HG03457 (cell line): ENCODE data around the gene OTULIN.
A peak's percentile ranks its signal among the peaks of the same experiment; 100 is the strongest.

ENCODE experiments used
- ATAC-seq: cut with Tn5 transposase; IDR thresholded peaks from one replicate; pipeline ENCODE4 v1.9.1; 2021; ENCODE audit warnings: moderate number of reproducible peaks; ENCODE audit not compliant: unreplicated experiment

The OTULIN gene

DNA sequence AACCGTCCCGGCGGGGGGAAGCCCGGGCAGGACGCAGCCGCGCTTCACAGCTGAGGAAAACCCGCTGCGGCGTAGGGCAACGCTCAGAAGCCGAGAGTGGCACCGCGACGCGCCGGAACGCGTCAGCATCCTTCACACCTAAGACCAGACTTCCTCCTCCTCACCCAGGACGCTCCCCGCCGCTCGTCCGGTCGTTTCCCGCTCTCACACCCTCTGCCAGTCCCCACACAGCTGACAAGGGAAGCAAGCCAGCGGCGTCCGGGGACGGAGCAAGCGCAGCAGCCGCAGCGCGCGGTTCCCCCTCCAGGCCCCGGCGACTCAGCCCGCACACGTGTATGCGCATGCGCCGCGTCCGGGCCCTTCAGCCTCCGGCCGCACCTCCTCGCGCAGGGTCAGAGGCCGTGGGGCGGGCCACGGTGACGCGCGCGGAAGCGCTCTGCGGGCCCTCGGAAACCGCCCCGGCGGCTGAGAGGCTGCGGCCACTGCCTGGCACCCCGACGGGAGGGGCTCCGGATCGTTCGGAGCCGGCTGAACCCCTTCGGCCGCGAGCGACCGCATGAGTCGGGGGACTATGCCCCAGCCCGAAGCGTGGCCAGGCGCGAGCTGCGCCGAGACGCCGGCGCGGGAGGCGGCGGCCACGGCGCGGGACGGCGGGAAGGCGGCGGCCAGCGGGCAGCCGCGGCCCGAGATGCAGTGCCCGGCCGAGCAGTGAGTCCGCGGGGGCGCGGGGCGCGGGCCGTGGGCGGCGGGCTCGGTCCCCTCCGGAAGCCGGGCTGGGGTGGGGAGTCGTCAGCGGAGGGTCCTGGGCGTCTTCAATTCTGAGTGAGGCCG is at the start of gene OTULIN:
OTULIN (plus strand) TSS at position 449 of the 831 bp plus-strand sequence; CDS start at position 557, 108 bp downstream.
- peak; percentile 54 for ATAC-seq

DNA sequence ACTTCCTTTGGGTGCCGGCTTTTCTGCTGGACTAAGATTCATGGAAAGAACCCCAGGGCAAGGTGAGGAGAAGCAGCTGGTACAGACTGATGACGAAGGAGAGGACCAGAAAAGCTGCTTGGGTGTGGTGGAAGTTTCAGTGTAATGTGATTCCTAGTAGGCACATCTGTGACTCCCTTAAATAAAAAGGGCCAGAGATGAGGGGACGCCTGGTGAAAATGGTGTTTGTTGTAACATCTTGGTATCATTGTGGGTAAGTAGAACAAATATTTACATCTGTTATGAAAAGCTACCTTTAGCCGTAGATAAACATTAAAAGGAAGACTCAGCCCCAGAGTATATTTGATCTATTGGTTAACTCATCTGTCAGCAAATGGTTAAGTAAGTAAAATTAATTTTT is 49.2 kb upstream of the OTULIN start:
- no peak for ATAC-seq

- no peak for ATAC-seq
Measured at GRCh38 chr5:14617441-14617840, 47.1 kb upstream of the OTULIN start.

GRCh38 chr5:14627270-14627669 is 37.2 kb upstream of the OTULIN start:
- ATAC-seq, result no peak

GRCh38 chr5:14628346-14628745 is 36.2 kb upstream of the OTULIN start:
- ATAC-seq, result no peak

GRCh38 chr5:14630671-14631070 is 33.8 kb upstream of the OTULIN start:
- ATAC-seq, result no peak

- no peak for ATAC-seq
Measured at GRCh38 chr5:14635656-14636055, 28.9 kb upstream of the OTULIN start.

GRCh38 chr5:14640765-14641164 is 23.8 kb upstream of the OTULIN start:
- no peak for ATAC-seq

- no peak for ATAC-seq
Measured at GRCh38 chr5:14644623-14645237, 19.8 kb upstream of the OTULIN start.

- no peak for ATAC-seq
Measured at GRCh38 chr5:14650052-14650451, 14.5 kb upstream of the OTULIN start.

DNA sequence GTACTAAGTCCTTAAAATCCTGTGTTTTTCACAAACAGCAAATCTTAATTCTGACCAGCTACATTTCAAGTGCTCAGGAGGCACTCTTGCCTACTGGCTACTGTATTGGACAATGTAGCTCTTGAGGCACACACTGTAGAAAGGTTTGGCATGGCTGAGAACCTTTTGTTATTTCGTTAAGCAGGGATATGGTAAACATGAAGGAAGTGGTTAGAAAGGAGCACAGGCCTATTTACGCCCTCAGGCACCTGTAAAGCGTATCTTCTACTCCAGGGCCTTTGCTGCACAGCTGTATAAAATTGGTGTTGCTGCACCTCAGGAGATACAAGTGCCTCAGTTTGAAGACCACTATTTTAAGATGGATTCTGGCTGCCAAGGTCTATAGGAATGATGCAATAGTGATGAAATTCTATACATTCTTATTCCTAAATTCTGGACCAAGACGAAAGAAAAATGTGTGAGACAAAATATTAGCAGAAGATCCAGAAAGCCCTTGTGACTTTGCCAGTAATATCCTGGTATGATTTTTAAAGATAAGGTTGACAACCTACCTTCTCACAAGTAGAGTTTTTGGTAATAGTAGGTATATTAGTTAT is 9.3 kb upstream of the OTULIN start:
- no peak for ATAC-seq

- ATAC-seq, result no peak
Measured at GRCh38 chr5:14656898-14657297, 7.6 kb upstream of the OTULIN start.

- ATAC-seq, result no peak
Measured at GRCh38 chr5:14659821-14660607, 4.5 kb upstream of the OTULIN start.

- ATAC-seq, result no peak
Measured at GRCh38 chr5:14660833-14661232, 3.7 kb upstream of the OTULIN start.

DNA sequence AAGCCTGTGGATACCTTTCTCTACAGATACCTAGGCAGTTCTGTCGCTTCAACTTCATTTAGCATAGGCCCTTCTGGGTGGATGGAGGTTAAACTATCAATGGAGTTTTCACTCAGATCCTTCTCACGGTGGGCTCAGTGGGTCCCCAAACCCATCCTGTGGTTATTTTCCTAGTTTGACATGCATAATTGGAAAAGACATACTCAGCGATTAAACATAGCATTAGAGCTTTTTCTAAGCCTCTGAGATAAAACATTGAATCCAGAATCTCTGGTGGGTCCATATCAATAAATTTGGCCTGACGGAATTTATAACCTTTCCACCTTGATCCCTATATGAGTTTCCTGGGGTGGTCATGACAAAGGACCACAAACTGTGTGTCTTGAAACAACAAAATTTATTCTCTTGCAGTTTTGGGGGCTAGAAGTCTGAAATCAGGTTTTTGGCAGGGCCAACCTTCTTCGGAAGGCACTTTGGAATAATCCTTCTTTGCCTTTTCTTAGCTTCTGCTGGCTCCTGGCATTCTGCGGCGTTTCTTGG is 1.7 kb upstream of the OTULIN start:
- ATAC-seq, result no peak

DNA sequence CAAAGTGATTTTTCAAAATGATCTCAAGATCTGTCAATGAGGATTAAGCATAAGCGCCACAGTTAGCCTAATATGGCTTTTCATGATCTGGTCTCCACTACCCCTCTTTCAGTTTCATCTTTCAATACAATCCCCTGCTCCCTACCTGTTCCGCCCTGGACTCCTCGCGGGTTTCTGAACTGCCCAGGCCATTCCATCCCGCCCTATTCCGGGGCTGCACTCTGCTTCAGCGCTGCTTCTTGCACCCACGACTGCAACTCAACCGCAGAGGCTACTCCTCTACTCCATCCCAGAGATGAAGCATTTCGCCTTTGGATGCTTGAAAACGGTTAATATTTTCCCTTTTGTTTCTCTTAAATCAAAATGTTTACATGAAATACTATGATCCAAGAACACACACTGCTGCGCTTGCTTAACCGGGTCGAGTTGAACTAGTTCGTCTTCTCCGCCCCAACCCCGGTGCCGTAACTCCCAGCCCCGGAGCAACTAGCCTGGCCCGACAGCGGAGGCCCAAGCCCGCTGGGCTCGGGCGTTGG is 716 bp upstream of the OTULIN start:
- peak; percentile 19 for ATAC-seq

DNA sequence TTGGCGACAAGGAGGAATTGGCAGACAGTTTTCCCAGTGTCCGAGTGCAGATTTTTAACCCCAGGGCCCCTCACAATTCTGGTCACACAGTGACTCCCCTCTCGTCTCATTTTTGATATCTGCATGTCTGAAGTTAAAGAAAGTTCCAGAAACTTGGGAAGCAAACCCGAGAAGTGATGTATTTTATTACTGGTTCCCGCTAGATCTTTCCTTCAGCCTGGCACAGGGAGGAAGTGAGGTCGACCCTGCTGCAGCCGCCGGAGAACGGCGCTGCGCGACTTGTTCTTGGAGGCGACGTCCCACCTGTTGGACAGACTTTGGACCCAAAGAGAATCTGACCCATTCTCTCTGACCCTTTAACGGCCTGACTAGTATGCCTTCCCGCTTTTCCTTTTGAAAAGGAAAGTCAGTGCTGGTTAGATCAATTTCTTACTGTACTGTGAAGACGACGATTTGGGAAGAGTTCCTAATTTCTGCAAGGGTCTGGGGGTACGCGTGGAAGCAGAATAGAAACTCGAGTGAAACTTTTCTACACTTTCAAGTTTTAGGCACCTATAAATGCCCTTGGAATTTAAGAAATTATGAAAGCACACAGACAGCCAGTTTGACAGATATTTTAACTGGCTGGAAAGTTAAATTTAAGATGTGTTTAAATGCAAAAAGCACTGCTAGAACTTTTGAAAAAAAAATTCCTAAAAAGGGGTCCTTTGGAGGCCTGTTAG is 744 bp downstream of the OTULIN start:
- ATAC-seq, result no peak

DNA sequence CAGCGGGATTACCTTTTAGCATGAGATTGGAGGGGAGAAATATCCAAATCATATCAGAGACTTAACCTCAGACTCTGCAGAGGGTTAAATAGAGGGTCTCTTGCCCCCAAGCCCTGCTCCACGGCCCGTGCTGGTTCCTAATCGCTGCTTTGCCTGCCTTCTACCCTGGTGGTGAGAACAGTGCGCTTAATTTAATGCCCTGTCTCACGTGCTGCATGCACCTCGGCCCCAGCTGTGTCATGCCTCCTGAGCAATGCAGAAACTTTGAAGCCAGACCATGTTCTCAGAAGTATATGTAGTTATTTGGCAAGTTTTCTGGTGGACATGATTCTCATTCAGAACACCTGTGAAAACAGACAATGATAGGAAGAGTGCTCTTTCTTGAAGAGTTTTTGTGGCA is 1.4 kb downstream of the OTULIN start:
- ATAC-seq, result peak; percentile 28

GRCh38 chr5:14666357-14666756 is 1.8 kb downstream of the OTULIN start:
- no peak for ATAC-seq

- no peak for ATAC-seq
Measured at GRCh38 chr5:14667290-14667689, 2.8 kb downstream of the OTULIN start.
